Fibroblast of lung (primary cell): ENCODE data around the gene SORCS2. TPM values are rescaled to one million over a fixed set of nuclear protein-coding genes. Genes with fewer than 3 reads are reported as not detected.

Source experiments
- DNase-seq, 2 donors: peaks; one replicate each; pipeline versions ENCODE4 v3.0.0 to v3.0.0-alpha.2; 2010; ENCODE audit warnings: low read depth in 2 of 2
- H2AFZ ChIP-seq: 2 replicates; pipeline ENCODE4 v1.5.1; 2012; ENCODE audit warnings: low read length, control low read depth, inconsistent platforms
- H3K27ac ChIP-seq: 2 replicates; pipeline ENCODE4 v1.5.1; 2011; ENCODE audit warnings: low read length, control low read depth; ENCODE audit not compliant: insufficient read depth
- H3K27me3 ChIP-seq: 2 replicates; pipeline ENCODE4 v1.5.1; 2011; ENCODE audit warnings: mild to moderate bottlenecking, low read length; ENCODE audit not compliant: control insufficient read depth, insufficient read depth
- H3K36me3 ChIP-seq: 2 replicates; pipeline ENCODE4 v1.5.1; 2011; ENCODE audit warnings: low read length; ENCODE audit not compliant: control insufficient read depth, insufficient read depth
- H3K4me1 ChIP-seq: 2 replicates; pipeline ENCODE4 v1.5.1; 2011; ENCODE audit warnings: low read length; ENCODE audit not compliant: control insufficient read depth, insufficient read depth; ENCODE audit errors: extremely low read depth
- H3K4me2 ChIP-seq: 2 replicates; pipeline ENCODE4 v1.5.1; 2011; ENCODE audit warnings: low read length, control low read depth; ENCODE audit not compliant: insufficient read depth; ENCODE audit errors: extremely low read depth
- H3K4me3 ChIP-seq, 4 experiments: fragments of 200-600 bp in 1 of 4; sonication (generic) in 1 of 4; replicated peaks in 1 of 4; 2 replicates each; pipeline ENCODE4 v1.5.1; 2011 to 2016; ENCODE audit warnings: low read length in 4 of 4, low read depth in 3 of 4, mild to moderate bottlenecking in 3 of 4, control low read depth in 2 of 4, inconsistent platforms in 1 of 4, mixed read lengths in 1 of 4; ENCODE audit not compliant: insufficient read depth in 1 of 4; ENCODE audit errors: control extremely low read depth in 1 of 4
- H3K79me2 ChIP-seq: 2 replicates; pipeline ENCODE4 v1.5.1; 2012; ENCODE audit warnings: mild to moderate bottlenecking, low read length, inconsistent platforms; ENCODE audit not compliant: control insufficient read depth, insufficient read depth
- H3K9ac ChIP-seq: 2 replicates; pipeline ENCODE4 v1.5.1; 2011; ENCODE audit warnings: mild to moderate bottlenecking, low read length, control low read depth; ENCODE audit not compliant: insufficient read depth
- H3K9me3 ChIP-seq: 2 replicates; pipeline ENCODE4 v1.5.1; 2012; ENCODE audit warnings: low read depth, low read length; ENCODE audit not compliant: control insufficient read depth, insufficient read depth
- H4K20me1 ChIP-seq: 2 replicates; pipeline ENCODE4 v1.5.1; 2011; ENCODE audit warnings: low read length; ENCODE audit not compliant: control insufficient read depth, insufficient read depth; ENCODE audit errors: extremely low read depth
- CTCF ChIP-seq, 2 donors: IDR thresholded peaks in 1 of 2; conservative IDR thresholded peaks in 1 of 2; 1 replicate in 1 of 2; 2 replicates in 1 of 2; pipeline ENCODE4 v1.5.1; 2011 to 2012; ENCODE audit warnings: low read length in 2 of 2, control low read depth in 1 of 2, inconsistent platforms in 1 of 2, low read depth in 1 of 2, mild to moderate bottlenecking in 1 of 2
- EZH2 ChIP-seq: IDR thresholded peaks from 2 replicates; pipeline ENCODE4 v1.5.1; 2012; ENCODE audit warnings: low read length, control low read depth, mild to moderate bottlenecking; ENCODE audit errors: missing control alignments
- polyA plus RNA-seq, 2 donors: library from polyadenylated mRNA; depleted of rRNA in 1 of 2; stranded (reverse) in 1 of 2; unstranded in 1 of 2; fragments of >200 nt; gene quantifications; 2 replicates each; pipeline ENCODE4 v1.2.1, GENCODE V29; 2011 to 2012; ENCODE audit warnings: missing spikeins in 1 of 2
- total RNA-seq: library from RNA; depleted of rRNA; stranded (reverse); fragments of >200 nt; gene quantifications from 2 replicates; pipeline ENCODE4 v1.2.1, GENCODE V29; 2014

The SORCS2 gene
- total and polyA plus RNA-seq, 2 donors (not counting 1 experiment from before 2014, with no cell fraction given), result 0.17 to 0.41 TPM

DNA sequence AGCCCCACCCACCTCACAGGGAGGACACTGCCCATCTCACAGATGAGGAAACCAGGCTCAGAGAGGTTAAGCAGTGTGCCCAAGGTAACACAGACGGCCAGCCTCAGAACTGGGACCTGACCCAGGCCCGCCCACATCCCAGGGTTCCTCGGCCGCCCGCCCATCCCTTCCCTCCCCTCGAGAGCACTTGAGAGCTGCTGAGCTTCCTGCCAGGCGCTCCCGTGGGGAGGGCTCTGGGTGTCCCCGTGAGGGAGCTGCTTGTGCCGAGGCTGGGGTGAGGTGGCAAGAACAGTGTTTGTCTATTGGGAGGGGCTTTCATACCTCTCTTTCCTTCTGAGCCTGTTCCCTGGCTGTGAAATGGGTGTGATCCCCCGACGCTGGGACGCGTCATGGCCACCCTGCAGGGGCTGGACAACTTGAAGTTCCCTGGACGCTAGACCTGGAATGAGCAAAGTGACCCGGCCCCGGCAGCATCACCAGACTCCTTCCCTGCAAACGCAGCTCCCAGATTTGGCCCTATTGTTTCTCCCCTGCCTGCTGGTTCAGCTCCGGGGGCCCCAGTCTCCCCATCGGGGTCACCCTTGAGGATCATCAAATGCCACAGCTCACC, 542.4 kb downstream of the SORCS2 start:
- Histone ChIP-seq H3K4me1 (no peaks in the 10 kb centered on the region), H2AFZ (no peak overlapping the region), H4K20me1 (no peaks in the 10 kb centered on the region), H3K27ac (no peak overlapping the region), H3K9me3 (no peaks in the 10 kb centered on the region), H3K79me2 (no peaks in the 10 kb centered on the region), H3K4me3 (no peak overlapping the region), H3K4me2 (no peak overlapping the region), H3K27me3 (no peaks in the 10 kb centered on the region), H3K36me3 (no peaks in the 10 kb centered on the region), H3K9ac (no peak overlapping the region)
- DNase-seq, result no peak
- no peak for TF ChIP-seq CTCF (conservative IDR thresholded peaks at IDR 0.05 in 1 of 2, IDR thresholded peaks at IDR 0.05 in 1 of 2; ENCODE audit: low read depth in 1 of 2, low read length in 2 of 2)
- no peak for TF ChIP-seq EZH2

GRCh38 chr4:7735395-7735794, 543.1 kb downstream of the SORCS2 start:
- H3K9me3 ChIP-seq, result no peaks in the 10 kb centered on the region
- H3K4me2 ChIP-seq, result no peak overlapping the region
- no peak overlapping the region for H3K27ac ChIP-seq
- no peak for TF ChIP-seq EZH2
- TF ChIP-seq CTCF (conservative IDR thresholded peaks at IDR 0.05 in 1 of 2, IDR thresholded peaks at IDR 0.05 in 1 of 2; ENCODE audit: low read depth in 1 of 2, low read length in 2 of 2), result no peak
- H3K36me3 ChIP-seq, result no peaks in the 10 kb centered on the region
- no peak overlapping the region for H3K4me3 ChIP-seq
- no peaks in the 10 kb centered on the region for H3K27me3 ChIP-seq
- H3K9ac ChIP-seq, result no peak overlapping the region
- H4K20me1 ChIP-seq, result no peaks in the 10 kb centered on the region
- DNase-seq, result no peak
- no peaks in the 10 kb centered on the region for H3K79me2 ChIP-seq
- H2AFZ ChIP-seq, result no peak overlapping the region
- H3K4me1 ChIP-seq, result no peaks in the 10 kb centered on the region

DNA sequence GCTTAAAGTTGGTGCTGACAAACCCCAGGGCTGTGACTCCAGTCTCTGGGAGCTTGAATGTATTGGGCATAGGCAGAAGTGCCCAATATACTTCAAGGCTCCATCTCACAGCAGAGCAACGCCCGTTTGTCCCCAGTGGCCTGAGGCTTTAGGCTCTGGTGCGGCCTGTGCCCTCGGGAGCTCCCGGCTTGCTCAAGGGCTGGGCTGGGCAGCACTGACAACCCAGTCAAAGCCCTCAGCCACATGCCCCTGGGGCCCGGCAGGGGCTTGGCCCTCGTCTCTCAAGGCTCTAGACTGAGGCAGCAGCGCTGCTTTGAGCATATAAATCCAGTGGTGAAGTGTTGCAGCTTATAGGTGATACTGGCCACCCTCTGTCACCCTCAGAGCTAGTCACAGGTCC, 543.6 kb downstream of the SORCS2 start:
- Histone ChIP-seq H2AFZ (no peak overlapping the region), H3K4me2 (no peak overlapping the region), H3K9ac (no peak overlapping the region), H3K27me3 (no peaks in the 10 kb centered on the region), H3K9me3 (no peaks in the 10 kb centered on the region), H4K20me1 (no peaks in the 10 kb centered on the region), H3K79me2 (no peaks in the 10 kb centered on the region), H3K27ac (no peak overlapping the region), H3K36me3 (no peaks in the 10 kb centered on the region), H3K4me1 (no peaks in the 10 kb centered on the region), H3K4me3 (no peak overlapping the region)
- DNase-seq, result no peak
- TF ChIP-seq CTCF (conservative IDR thresholded peaks at IDR 0.05 in 1 of 2, IDR thresholded peaks at IDR 0.05 in 1 of 2; ENCODE audit: low read depth in 1 of 2, low read length in 2 of 2) (no peak), EZH2 (no peak)
